PC-9 (cell line): ENCODE results near the gene CD59.

Source experiments
- EZH2 ChIP-seq: fragments of 200-600 bp; sonication (generic); IDR thresholded peaks from 2 replicates; pipeline ENCODE4 v1.8.0; 2017; ENCODE audit warnings: antibody characterized with exemption, low read depth
- TF ChIP-seq, protein P1 (sequence below): fragments of 200-600 bp; sonication (generic); conservative IDR thresholded peaks from 2 replicates; pipeline ENCODE4 v1.6.1; 2017; ENCODE audit warnings: mixed run types, antibody characterized with exemption, mild to moderate bottlenecking, moderate library complexity

GRCh38 chr11:33774736-33775466 is 38.7 kb upstream of the CD59 start:
- TF ChIP-seq, protein P1, sequence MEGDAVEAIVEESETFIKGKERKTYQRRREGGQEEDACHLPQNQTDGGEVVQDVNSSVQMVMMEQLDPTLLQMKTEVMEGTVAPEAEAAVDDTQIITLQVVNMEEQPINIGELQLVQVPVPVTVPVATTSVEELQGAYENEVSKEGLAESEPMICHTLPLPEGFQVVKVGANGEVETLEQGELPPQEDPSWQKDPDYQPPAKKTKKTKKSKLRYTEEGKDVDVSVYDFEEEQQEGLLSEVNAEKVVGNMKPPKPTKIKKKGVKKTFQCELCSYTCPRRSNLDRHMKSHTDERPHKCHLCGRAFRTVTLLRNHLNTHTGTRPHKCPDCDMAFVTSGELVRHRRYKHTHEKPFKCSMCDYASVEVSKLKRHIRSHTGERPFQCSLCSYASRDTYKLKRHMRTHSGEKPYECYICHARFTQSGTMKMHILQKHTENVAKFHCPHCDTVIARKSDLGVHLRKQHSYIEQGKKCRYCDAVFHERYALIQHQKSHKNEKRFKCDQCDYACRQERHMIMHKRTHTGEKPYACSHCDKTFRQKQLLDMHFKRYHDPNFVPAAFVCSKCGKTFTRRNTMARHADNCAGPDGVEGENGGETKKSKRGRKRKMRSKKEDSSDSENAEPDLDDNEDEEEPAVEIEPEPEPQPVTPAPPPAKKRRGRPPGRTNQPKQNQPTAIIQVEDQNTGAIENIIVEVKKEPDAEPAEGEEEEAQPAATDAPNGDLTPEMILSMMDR = no peak
- TF ChIP-seq EZH2 = no peak
